ENCODE results near the gene LGALS3BP.
"Not testable (repeated sequence)": the region's sequence is repeated elsewhere in the genome, so short reads cannot be mapped to it uniquely, and the experiment has no call there.

The LGALS3BP gene

DNA sequence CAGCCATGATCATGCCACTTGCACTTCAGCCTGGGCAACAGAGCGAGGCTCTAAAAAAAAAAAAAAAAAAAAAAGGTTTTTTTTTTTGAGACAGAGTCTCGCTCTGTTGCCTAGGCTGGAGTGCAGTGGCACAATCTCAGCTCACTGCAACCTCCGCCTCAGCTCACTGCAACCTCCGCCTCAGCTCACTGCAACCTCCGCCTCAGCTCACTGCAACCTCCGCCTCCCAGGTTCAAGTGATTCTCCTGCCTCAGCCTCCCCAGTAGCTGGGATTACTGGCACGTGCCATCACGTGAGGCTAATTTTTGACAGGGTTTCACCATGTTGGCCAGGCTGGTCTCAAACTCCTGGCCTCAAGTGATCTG lies 16.8 kb downstream of the LGALS3BP start:
- DNase-seq (ENCODE audit: low spot score) = not testable (repeated sequence)

GRCh38 chr17:78962345-78962983 lies 17.3 kb downstream of the LGALS3BP start:
- DNase-seq (ENCODE audit: low spot score) = no peak

GRCh38 chr17:78961571-78961970 lies 18.2 kb downstream of the LGALS3BP start:
- DNase-seq (ENCODE audit: low spot score) = no peak

DNA sequence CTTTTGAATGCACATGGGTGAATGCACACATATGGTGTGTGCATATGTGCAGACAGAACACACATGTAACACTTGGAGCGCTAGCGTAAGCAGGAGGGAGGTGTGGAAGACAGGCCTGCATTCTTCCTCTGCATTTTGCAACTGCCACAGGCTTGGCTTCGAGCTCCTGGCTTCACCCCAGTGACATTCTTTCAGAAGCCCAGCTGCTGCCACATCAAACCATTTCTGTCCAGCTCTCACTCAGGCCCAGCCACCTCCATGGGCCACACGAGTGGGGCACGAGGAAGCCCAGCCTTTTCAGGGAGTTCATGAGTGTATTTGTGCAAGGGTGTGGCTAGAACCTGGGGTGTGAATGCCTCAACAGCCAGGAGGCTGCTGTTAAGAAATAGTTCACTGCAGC lies 18.8 kb downstream of the LGALS3BP start:
- no peak for DNase-seq (ENCODE audit: low spot score)

DNA sequence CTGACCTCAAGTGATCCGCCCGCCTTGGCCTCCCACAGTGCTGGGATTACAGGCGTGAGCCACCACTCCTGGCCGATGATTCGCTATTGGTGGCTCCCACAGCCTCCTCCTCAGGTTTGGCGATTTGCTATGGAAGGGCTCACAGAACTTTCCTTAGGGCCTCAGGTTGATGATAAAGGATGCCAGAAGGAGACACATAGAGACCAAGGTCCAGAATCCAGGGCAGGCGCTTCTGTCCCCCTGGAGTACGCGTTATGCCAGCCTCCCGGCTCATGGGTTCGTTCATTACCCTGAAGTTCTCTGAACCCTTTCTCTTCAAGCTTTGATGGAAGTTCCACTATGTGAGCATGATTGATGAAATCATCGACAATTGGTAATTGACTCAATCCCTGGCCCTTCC lies 19.9 kb downstream of the LGALS3BP start:
- DNase-seq (ENCODE audit: low spot score) = no peak

DNA sequence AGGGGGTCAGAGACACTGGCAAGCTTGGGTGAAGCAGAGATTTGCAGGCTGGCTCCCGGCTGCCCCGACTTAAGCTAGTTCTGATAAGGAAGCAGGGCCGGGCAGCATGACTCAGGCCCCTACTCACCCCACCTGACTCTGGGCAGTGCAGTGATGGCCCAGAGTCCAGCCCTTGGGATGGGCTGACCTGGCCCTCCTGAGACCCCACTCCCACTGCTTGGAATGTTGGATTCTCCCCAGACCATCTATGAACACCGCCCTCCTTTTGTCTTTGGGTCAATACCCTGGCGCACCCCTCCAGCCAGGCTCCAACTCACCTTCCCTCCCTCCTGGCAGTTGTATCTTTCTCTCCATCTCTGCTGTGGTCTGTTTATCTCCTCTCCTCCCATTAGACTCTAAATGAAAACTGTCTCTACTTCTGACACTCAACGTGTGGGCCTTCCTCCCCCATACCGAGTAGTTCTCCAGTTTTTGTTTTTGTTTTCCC lies 21.0 kb downstream of the LGALS3BP start:
- no peak for DNase-seq (ENCODE audit: low spot score)

DNA sequence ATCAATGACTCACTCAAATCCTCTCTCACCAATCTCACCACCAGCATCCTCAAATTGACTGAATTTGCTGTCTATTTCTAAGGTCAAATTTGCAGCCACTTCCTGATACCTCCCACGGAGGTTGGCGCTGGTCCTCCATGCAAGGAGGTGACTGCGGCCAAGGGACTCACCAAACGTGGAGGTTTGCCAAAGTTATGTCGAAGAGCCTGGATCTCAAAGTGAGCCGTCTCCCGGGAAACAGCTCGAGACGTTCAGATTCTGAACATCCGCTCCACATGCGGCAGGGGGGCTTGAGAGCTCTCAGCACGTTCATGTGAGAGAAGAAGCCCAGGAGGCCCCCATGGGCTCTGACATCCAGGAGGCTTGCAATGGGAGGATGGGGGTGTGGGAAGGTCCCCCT lies 22.6 kb downstream of the LGALS3BP start:
- DNase-seq (ENCODE audit: low spot score) = no peak

GRCh38 chr17:78956254-78956653 lies 23.5 kb downstream of the LGALS3BP start:
- DNase-seq (ENCODE audit: low spot score) = no peak

DNA sequence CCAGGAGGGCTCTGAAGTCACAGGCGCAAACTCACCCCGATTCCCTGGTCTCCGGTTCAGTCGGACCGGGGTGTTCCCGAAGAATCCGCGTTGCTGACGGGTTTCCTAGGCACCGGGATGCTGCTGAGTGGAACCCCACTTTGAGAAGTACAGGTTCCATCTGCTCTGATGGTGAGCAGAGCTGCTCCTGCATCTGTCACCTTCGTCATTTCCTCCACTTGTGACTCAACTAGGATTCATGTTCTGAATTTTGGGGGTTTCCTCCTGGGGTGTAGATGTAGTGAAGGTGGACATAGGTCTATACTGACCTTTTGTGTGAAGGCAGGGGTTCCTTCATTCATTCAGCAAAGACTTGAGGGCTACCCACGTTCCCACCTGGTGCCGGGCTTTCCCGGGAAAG lies 25.0 kb downstream of the LGALS3BP start:
- DNase-seq (ENCODE audit: low spot score) = no peak

- no peak for DNase-seq (ENCODE audit: low spot score)
Measured at GRCh38 chr17:78953356-78954350, 26.1 kb downstream of the LGALS3BP start.

- DNase-seq (ENCODE audit: low spot score) = no peak
Measured at GRCh38 chr17:78952706-78953105, 27.0 kb downstream of the LGALS3BP start.

DNA sequence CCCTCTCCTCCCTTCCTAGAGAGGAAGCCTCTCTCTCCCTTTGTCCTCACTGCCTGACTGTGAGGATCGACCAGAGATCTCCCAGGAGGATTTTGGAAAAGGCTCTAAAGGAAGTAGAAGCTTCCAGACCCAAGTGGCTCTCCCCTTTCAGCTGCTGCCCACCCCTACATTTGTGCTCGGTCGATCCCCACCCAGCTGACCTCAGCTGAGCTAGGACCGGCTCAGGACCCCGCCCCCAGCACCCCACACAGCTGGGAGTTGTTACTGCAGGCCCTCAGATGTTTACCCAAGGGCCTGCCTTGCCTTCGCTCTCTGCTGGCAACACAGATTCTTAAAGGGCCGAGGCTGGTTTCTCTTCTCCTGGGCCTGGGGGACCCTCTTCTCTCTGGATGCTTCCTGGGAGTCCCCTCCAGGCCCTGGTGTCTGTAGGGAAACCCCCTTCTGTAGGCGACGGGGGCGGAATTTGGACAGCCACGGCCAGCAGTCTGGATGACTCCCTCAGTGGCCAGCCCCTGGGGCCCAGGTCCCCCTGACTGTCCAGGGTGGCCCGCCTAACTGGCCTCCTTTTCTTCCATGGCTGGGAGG lies 27.7 kb downstream of the LGALS3BP start:
- DNase-seq (ENCODE audit: low spot score) = no peak

DNA sequence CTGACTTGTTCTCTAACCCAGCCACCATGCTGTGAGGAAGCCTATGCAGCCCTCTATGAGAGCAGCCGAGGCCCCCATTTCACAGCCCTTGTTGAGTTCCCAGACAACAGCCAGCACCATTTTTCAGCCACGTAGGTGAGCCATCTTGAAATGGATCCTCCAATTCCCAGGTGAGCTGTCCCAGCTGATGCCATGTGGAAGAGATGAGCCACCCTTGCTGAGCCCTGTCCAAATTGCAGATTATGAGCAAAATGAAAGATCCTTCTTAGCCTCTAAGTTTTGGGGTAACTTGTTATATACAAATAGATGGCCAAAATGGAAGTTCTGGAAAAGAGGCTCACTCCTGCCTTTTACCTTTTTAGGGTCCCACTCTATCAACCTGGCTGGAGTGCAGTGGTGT lies 28.9 kb downstream of the LGALS3BP start:
- DNase-seq (ENCODE audit: low spot score) = no peak

DNA sequence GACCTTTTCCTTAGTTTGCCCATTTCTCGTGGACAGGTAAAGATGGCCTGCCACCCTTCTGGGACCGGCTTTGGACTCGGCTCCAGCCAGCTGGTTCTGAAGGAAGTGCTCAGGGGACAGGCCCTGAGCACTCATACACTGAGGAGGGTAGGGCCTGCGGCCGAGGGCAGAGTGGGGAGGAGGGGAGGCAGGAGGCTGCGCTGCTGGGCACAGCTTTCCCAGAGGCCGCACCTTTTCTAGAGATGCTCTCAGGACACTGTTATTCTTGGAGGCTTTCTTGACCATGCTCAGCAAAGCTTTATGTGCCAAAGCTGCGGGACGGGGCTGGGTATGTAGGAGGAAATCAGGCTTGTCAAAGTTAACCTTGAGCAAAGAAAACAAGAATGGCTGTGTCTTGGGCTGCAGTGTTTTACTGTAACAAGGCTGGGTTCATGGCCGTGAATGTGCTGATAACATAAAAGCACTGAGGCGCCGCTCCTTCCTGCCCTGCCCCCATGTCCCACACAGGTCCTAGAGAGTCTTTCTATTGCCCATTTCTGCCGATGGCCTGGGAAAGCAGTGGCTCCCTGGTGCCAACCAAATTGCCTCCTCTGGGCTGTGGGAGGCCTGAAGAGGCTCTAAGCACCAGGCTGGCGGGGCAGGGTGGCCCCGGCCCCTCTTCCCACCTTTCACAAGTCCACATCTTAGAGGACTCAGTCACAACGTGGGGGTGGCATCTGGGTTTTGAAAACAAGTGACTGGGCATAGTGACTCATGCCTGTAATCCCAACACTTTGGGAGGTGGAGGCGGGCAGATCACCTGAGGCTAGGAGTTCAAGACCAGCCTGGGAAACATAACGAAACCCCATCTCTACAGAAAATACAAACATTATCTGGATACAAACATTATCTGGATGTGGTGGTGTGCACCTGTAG lies 32.2 kb downstream of the LGALS3BP start:
- no peak for DNase-seq (ENCODE audit: low spot score)

GRCh38 chr17:78946631-78947030 lies 33.1 kb downstream of the LGALS3BP start:
- DNase-seq (ENCODE audit: low spot score) = no peak

GRCh38 chr17:78946131-78946530 lies 33.6 kb downstream of the LGALS3BP start:
- no peak for DNase-seq (ENCODE audit: low spot score)

- not testable (repeated sequence) for DNase-seq (ENCODE audit: low spot score)
Measured at GRCh38 chr17:78945455-78945854, 34.3 kb downstream of the LGALS3BP start.

DNA sequence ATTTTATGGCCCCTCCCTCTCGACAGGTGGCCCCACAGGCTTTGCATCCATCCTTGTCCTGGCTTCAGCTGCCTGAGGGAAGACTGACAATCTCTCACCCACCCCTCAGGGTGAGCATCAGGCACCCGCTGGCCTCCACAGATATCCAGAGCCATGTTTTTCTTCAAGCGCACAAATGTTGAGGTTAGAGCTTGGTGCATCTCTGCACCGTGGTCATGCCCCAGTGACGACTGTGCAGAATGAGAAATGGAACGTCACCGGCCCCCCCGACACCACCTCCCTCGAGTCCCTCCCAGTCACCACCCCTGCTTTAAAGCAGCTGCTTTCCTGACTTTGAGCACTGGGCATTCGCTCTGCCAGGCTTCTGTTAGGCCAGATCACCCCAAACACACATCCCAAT lies 34.8 kb downstream of the LGALS3BP start:
- DNase-seq (ENCODE audit: low spot score) = no peak

DNA sequence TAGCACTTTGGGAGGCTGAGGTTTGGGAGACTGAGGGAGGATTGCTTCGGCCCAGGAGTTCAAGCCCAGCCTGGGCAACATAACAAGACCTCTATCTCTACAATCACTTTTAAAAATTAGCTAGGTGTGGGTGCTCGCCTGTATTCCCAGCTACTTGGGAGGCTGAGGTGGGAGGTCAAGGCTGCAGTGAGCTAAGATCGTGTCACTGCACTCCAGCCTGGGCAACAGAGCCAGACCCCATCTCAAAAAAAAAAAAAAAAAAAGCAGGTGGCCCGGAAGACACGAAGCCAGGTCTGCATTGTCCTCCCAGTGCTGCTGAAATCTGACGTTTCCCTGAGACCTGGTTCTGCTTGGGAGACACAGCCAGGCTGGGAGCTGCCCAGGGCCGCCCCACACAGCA lies 35.7 kb downstream of the LGALS3BP start:
- DNase-seq (ENCODE audit: low spot score) = no peak

- DNase-seq (ENCODE audit: low spot score) = no peak
Measured at GRCh38 chr17:78940708-78941107, 39.0 kb downstream of the LGALS3BP start.

DNA sequence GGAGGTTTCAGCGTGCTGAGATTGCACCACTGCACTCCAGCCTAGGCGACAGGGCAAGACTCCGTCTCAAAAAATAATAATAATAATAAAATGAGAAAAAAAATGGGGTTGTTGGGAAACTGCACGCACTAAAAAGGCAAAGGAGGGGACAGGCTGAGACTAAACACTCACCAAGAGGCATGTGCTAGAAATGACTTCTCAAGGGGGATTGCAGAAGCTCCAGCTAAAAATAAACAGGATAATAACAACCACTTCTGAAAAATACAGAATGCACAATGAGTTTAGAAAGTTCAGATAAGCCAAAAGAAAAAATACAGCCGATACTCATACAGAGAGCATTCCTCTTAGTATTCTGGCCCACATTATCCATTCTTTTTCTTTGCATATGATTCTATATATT lies 39.5 kb downstream of the LGALS3BP start:
- DNase-seq (ENCODE audit: low spot score) = no peak

- DNase-seq (ENCODE audit: low spot score) = no peak
Measured at GRCh38 chr17:78939615-78940014, 40.1 kb downstream of the LGALS3BP start.

Measured in RKO (cell line).